GM19023 (cell line): ENCODE measurements around the gene KISS1R.

Experiments used
- ATAC-seq: cut with Tn5 transposase; IDR thresholded peaks from one replicate; pipeline ENCODE4 v1.9.1; 2021; ENCODE audit warnings: mild to moderate bottlenecking, moderate library complexity; ENCODE audit not compliant: unreplicated experiment

Gene KISS1R

DNA sequence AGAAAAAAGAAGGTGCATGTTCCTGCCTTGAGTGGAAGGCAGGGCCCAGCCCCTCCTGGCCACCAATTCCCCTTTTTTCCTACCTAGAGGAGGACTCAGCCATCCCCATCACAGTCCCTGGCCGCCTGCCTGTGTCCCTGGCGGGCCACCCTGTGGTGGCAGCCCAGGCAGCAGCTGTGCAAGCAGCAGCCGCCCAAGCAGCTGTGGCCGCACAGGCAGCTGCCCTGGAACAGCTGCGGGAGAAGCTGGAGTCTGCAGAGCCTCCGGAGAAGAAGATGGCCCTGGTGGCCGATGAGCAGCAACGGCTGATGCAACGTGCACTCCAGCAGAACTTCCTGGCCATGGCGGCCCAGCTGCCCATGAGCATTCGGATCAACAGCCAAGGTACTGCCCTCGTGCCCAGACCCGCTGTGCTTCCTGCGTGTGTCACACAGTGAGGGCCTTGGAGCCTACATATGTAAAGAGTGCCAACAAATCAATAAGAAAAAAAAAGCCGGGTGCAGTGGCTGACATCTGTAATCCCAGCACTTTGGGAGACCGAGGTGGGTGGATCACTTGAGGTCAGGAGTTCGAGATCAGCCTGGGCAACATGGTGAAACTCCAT lies 49.5 kb downstream of the KISS1R start:
- ATAC-seq, result no peak
